PC-9 (cell line): Measurements from ENCODE around the gene TIAM2. TPM values are rescaled to one million over a fixed set of nuclear protein-coding genes. Genes with fewer than 3 reads are reported as not detected.

Experiments used
- BruUV-seq: library from RNA; stranded (reverse); fragments of 400-500 nt; replicated peaks from 2 replicates; lab custom pipeline; 2021; lab: Mats Ljungman, UMichigan
- CTCF ChIA-PET: fragments of 300-600 bp; sonication (Branson Sonifier 250); formaldehyde crosslinking; loops from one replicate; lab custom pipeline; 2022; ENCODE audit warnings: antibody characterized with exemption; lab: Charles Lee
- POLR2A ChIA-PET: fragments of 300-600 bp; sonication (Branson Sonifier 250); formaldehyde crosslinking; loops from one replicate; lab custom pipeline; 2022; ENCODE audit warnings: antibody characterized with exemption; ENCODE audit not compliant: unreplicated experiment; lab: Charles Lee
- DNase-seq, 2 experiments: peaks; one replicate each; pipeline versions ENCODE4 v3.0.0 to v3.0.0-alpha.2; 2015 to 2022; ENCODE audit warnings: mixed read lengths in 1 of 2
- H2AFZ ChIP-seq: fragments of 200-600 bp; sonication (generic); 2 replicates; pipeline ENCODE4 v1.8.1; 2017; ENCODE audit warnings: antibody characterized with exemption
- H3F3A ChIP-seq: fragments of 200-600 bp; sonication (generic); 2 replicates; pipeline ENCODE4 v1.8.1; 2017; ENCODE audit warnings: antibody characterized with exemption, mild to moderate bottlenecking, low read depth; ENCODE audit not compliant: insufficient read depth
- H3K27ac ChIP-seq: fragments of 200-600 bp; sonication (generic); 2 replicates; pipeline ENCODE4 v1.6.1; 2016; ENCODE audit warnings: mixed run types
- H3K27me3 ChIP-seq: fragments of 200-600 bp; sonication (generic); 2 replicates; pipeline ENCODE4 v1.6.1; 2016; ENCODE audit warnings: low read depth, mixed run types; ENCODE audit not compliant: insufficient read depth
- H3K36me3 ChIP-seq: fragments of 200-600 bp; sonication (generic); 2 replicates; pipeline ENCODE4 v1.6.1; 2016; ENCODE audit warnings: low read depth, mixed run types
- H3K4me1 ChIP-seq: fragments of 200-600 bp; sonication (generic); replicated peaks from 2 replicates; pipeline ENCODE4 v1.6.1; 2016; ENCODE audit warnings: mixed run types; ENCODE audit not compliant: insufficient read depth
- H3K4me2 ChIP-seq: fragments of 200-600 bp; sonication (generic); 2 replicates; pipeline ENCODE4 v1.6.1; 2017; ENCODE audit warnings: mixed run types
- H3K4me3 ChIP-seq: fragments of 200-600 bp; sonication (generic); 2 replicates; pipeline ENCODE4 v1.6.1; 2016; ENCODE audit warnings: mixed run types
- H3K79me2 ChIP-seq: fragments of 200-600 bp; sonication (generic); 2 replicates; pipeline ENCODE4 v1.6.1; 2017; ENCODE audit warnings: low read depth, mixed run types
- H3K9me2 ChIP-seq: fragments of 200-600 bp; sonication (generic); 2 replicates; pipeline ENCODE4 v1.8.1; 2017; ENCODE audit warnings: mild to moderate bottlenecking; ENCODE audit not compliant: insufficient read depth
- H3K9me3 ChIP-seq: fragments of 200-600 bp; sonication (generic); 2 replicates; pipeline ENCODE4 v1.8.1; 2016; ENCODE audit warnings: low read depth; ENCODE audit not compliant: insufficient read depth
- H4K20me1 ChIP-seq: fragments of 200-600 bp; sonication (generic); 2 replicates; pipeline ENCODE4 v1.8.1; 2017; ENCODE audit not compliant: insufficient read depth
- CTCF ChIP-seq: fragments of 200-600 bp; sonication (generic); conservative IDR thresholded peaks from 2 replicates; pipeline ENCODE4 v1.6.1; 2017; ENCODE audit warnings: mixed run types, antibody characterized with exemption, mild to moderate bottlenecking, moderate library complexity
- EZH2 ChIP-seq: fragments of 200-600 bp; sonication (generic); IDR thresholded peaks from 2 replicates; pipeline ENCODE4 v1.8.0; 2017; ENCODE audit warnings: antibody characterized with exemption, low read depth
- intact Hi-C: fragments of 100-400 bp; cut with micrococcal nuclease; formaldehyde crosslinking; loops from one replicate; pipeline ENCODE4 v1.10.0; 2022; ENCODE audit not compliant: unreplicated experiment
- total RNA-seq: library from RNA; stranded (reverse); gene quantifications from 2 replicates; pipeline ENCODE4 v1.2.3, GENCODE V29; 2021

The TIAM2 gene
- total RNA-seq, 1 experiment from 2014 or later: 11.4 TPM

- POLR2A ChIA-PET: no interaction called here
Observed at GRCh38 chr6:154958469-154958868, 36.6 kb upstream of the TIAM2 start.

GRCh38 chr6:154960299-154960843, 34.7 kb upstream of the TIAM2 start:
- H3K79me2 ChIP-seq: no peaks in the 10 kb centered on the region
- no peak for TF ChIP-seq CTCF
- TF ChIP-seq EZH2: no peak
- CTCF ChIA-PET: no interaction called here

More at GRCh38 chr6:154958469-154958868, 36.6 kb upstream of the TIAM2 start:
- CTCF ChIA-PET: interaction anchor here (0.7 kb wide), 1 partner anchor 76 kb away, joined by 3 read pairs; no protein-coding TSS in a partner anchor
- BruUV-seq: no TSS peak
- no peak overlapping the region for H3K4me3 ChIP-seq
- no peaks in the 10 kb centered on the region for H3K9me2 ChIP-seq
- no peaks in the 10 kb centered on the region for H4K20me1 ChIP-seq
- no peak overlapping the region for H2AFZ ChIP-seq
- no peak overlapping the region for H3K27ac ChIP-seq
- no peak for DNase-seq
- intact Hi-C loops: no loop called here
- H3K27me3 ChIP-seq: no peaks in the 10 kb centered on the region
- TF ChIP-seq CTCF (no peak), EZH2 (no peak)
- H3K4me2 ChIP-seq: no peak overlapping the region
- 0 out of 2 replicates have a peak, but pooled peaks cover 3% of the 10 kb centered on the region for H3F3A ChIP-seq
- H3K9me3 ChIP-seq: no peaks in the 10 kb centered on the region
- H3K36me3 ChIP-seq: no peaks in the 10 kb centered on the region
- H3K79me2 ChIP-seq: no peaks in the 10 kb centered on the region
- H3K4me1 ChIP-seq: no peaks in the 10 kb centered on the region

GRCh38 chr6:154960854-154961530, 34.1 kb upstream of the TIAM2 start:
- ChIA-PET CTCF (no interaction called here), POLR2A (no interaction called here)
- no peaks in the 10 kb centered on the region for H3K36me3 ChIP-seq
- H3K9me2 ChIP-seq: no peaks in the 10 kb centered on the region
- H3K4me2 ChIP-seq: no peak overlapping the region
- intact Hi-C loops: no loop called here
- TF ChIP-seq CTCF (no peak), EZH2 (no peak)
- BruUV-seq: no TSS peak
- no peak for DNase-seq
- no peaks in the 10 kb centered on the region for H4K20me1 ChIP-seq
- H3K27ac ChIP-seq: no peak overlapping the region
- no peaks in the 10 kb centered on the region for H3K79me2 ChIP-seq
- no peaks in the 10 kb centered on the region for H3K4me1 ChIP-seq
- 0 out of 2 replicates have a peak, but pooled peaks cover 3% of the 10 kb centered on the region for H3F3A ChIP-seq
- no peak overlapping the region for H2AFZ ChIP-seq
- no peaks in the 10 kb centered on the region for H3K27me3 ChIP-seq
- H3K9me3 ChIP-seq: no peaks in the 10 kb centered on the region
- H3K4me3 ChIP-seq: no peak overlapping the region

More at GRCh38 chr6:154960299-154960843, 34.7 kb upstream of the TIAM2 start:
- no TSS peak for BruUV-seq
- no peak overlapping the region for H3K4me3 ChIP-seq
- H2AFZ ChIP-seq: no peak overlapping the region
- no peaks in the 10 kb centered on the region for H3K36me3 ChIP-seq
- POLR2A ChIA-PET: no interaction called here
- no peak overlapping the region for H3K27ac ChIP-seq
- H3K9me3 ChIP-seq: no peaks in the 10 kb centered on the region
- no peak overlapping the region for H3K4me2 ChIP-seq
- no peaks in the 10 kb centered on the region for H3K27me3 ChIP-seq
- H3F3A ChIP-seq: 0 out of 2 replicates have a peak, but pooled peaks cover 3% of the 10 kb centered on the region
- H4K20me1 ChIP-seq: no peaks in the 10 kb centered on the region
- no peaks in the 10 kb centered on the region for H3K9me2 ChIP-seq
- no peak for DNase-seq
- H3K4me1 ChIP-seq: no peaks in the 10 kb centered on the region
- intact Hi-C loops: no loop called here
